Erythroblast (primary cell): ENCODE results near the gene MPST.

Source experiments
- GATA1 ChIP-seq: IDR thresholded peaks from 2 replicates; pipeline ENCODE4 v1.6.1; 2011; ENCODE audit warnings: low read depth, mild to moderate bottlenecking, control low read depth, low read length, moderate library complexity
- POLR2A ChIP-seq: IDR thresholded peaks from 2 replicates; pipeline ENCODE4 v1.6.1; 2011; ENCODE audit warnings: mild to moderate bottlenecking, low read length

- no peak for TF ChIP-seq POLR2A
- TF ChIP-seq GATA1, result no peak
Measured at GRCh38 chr22:37065961-37066360, 46.4 kb downstream of the MPST start.
